Naive thymus-derived CD8-positive, alpha-beta T cell (primary cell): ENCODE measurements around the gene PACS2. TPM values are rescaled to one million over a fixed set of nuclear protein-coding genes. Genes with fewer than 3 reads are reported as not detected.

Source experiments
- ATAC-seq, 2 donors: fragments of 150-1000 bp; cut with Tn5 transposase in 1 of 2; sonication (Bioruptor Pico), chemical (Tn5 transposase) in 1 of 2; 1 replicate in 1 of 2; 2 replicates in 1 of 2; pipeline ENCODE4 v1.10.0; 2021; ENCODE audit warnings: mild to moderate bottlenecking in 2 of 2, moderate library complexity in 2 of 2
- POLR2A ChIA-PET: fragments of 350-600 bp; sonication (Branson Sonifier 250); formaldehyde crosslinking; loops from one replicate; lab custom pipeline; 2021; ENCODE audit warnings: antibody characterized with exemption; lab: Charles Lee
- DNase-seq, 10 donors: peaks; one replicate each; pipeline versions ENCODE4 v3.0.0 to v3.0.0-alpha.2; 2020 to 2022
- H3K27ac Mint-ChIP-seq, 10 donors: one replicate each; pipeline ENCODE4 v1.8.0; 2020 to 2022; ENCODE audit warnings: mild to moderate bottlenecking in 10 of 10, mixed read lengths in 10 of 10, moderate library complexity in 4 of 10, inconsistent platforms in 1 of 10
- H3K27me3 Mint-ChIP-seq, 5 donors: one replicate each; pipeline ENCODE4 v1.8.0; 2021 to 2022; ENCODE audit warnings: mixed read lengths in 5 of 5
- H3K36me3 Mint-ChIP-seq, 3 donors: one replicate each; pipeline ENCODE4 v1.8.0; 2020 to 2022; ENCODE audit warnings: mixed read lengths in 3 of 3, mild to moderate bottlenecking in 2 of 3, inconsistent platforms in 1 of 3
- H3K4me1 Mint-ChIP-seq, 4 donors: one replicate each; pipeline ENCODE4 v1.8.0; 2021 to 2022; ENCODE audit warnings: mixed read lengths in 4 of 4
- H3K4me3 Mint-ChIP-seq, 10 donors: one replicate each; pipeline ENCODE4 v1.8.0; 2020 to 2022; ENCODE audit warnings: mild to moderate bottlenecking in 10 of 10, mixed read lengths in 10 of 10, moderate library complexity in 6 of 10, inconsistent platforms in 1 of 10
- H3K9me3 Mint-ChIP-seq, 9 donors: one replicate each; pipeline ENCODE4 v1.8.0; 2020 to 2022; ENCODE audit warnings: mixed read lengths in 9 of 9, mild to moderate bottlenecking in 3 of 9, inconsistent platforms in 1 of 9, moderate library complexity in 1 of 9
- polyA plus RNA-seq, 3 donors: library from polyadenylated mRNA; unstranded; fragments of 300-500 nt; fragmentation: Illumina TruSeq; gene quantifications; one replicate each; pipeline ENCODE4 v1.2.3, GENCODE V29; 2021
- total RNA-seq, 8 experiments: library from RNA in 2 of 8; stranded (reverse) in 2 of 8; gene quantifications; one replicate each; pipeline ENCODE4 v1.2.3 and lab custom pipeline; 2021 to 2026

The PACS2 gene
- total and polyA plus RNA-seq, 5 experiments from 2014 or later, result 1.7 to 82.1 (median 6.1) TPM

DNA sequence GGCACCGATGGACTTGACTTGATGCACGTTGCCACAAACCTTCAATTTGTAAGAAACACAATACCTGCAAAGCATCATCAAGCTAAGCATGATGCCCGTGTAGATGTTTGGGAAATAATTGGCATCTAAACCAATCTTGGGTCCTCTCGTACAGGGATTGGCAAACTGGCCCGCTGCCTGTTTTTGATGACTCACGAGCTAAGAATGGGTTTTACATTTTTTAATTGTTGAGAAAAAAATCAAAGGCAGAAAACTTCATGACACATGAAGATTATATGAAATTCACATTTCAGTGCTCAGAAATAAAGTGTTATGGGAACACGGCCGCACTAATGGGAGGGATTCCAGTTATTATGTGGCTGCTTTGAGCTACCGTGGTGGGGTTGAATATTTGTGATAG is 116.0 kb downstream of the PACS2 start:
- H3K27ac Mint-ChIP-seq, result no peak overlapping the region

DNA sequence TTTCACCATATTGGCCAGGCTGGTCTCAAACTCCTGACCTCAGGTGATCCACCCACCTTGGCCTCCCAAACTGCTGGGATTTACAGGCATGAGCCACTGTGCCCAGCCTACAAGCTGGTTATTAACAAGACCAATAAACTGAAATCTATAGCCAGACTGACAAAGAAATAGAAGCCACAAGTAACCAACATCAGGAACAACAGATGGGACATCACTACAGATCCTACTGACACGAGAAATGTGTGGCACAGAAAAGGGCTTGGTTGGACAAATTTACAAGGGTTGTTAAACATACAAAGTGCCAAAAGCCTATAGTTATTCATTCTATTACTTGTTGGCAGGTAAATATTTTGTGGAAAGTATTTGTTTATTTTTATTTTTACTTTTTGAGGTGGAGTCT is 116.7 kb downstream of the PACS2 start:
- peak overlapping the region in 1 of 10 donors; percentile 9 for H3K27ac Mint-ChIP-seq
- H3K4me1 Mint-ChIP-seq, result peaks cover 10 to 31% (median 25%) of the 10 kb centered on the region in 4 donors
- POLR2A ChIA-PET, result no interaction called here
- peaks cover 0 to 2% (median 0%) of the 10 kb centered on the region in 9 donors for H3K9me3 Mint-ChIP-seq
- no peak overlapping the region for H3K4me3 Mint-ChIP-seq
- peaks cover 4 to 23% (median 7%) of the 10 kb centered on the region in 3 donors for H3K36me3 Mint-ChIP-seq
- no peak for DNase-seq
- no peak for ATAC-seq
- no peaks in the 10 kb centered on the region for H3K27me3 Mint-ChIP-seq

More for the DNA sequence above, 116.0 kb downstream of the PACS2 start:
- ATAC-seq, result no peak
- H3K27me3 Mint-ChIP-seq, result no peaks in the 10 kb centered on the region
- POLR2A ChIA-PET, result no interaction called here
- H3K4me1 Mint-ChIP-seq, result peaks cover 7 to 25% (median 20%) of the 10 kb centered on the region in 4 donors
- no peak overlapping the region for H3K4me3 Mint-ChIP-seq
- no peak for DNase-seq
- peaks cover 4 to 23% (median 12%) of the 10 kb centered on the region in 3 donors for H3K36me3 Mint-ChIP-seq
- peaks cover 0 to 2% (median 0%) of the 10 kb centered on the region in 9 donors for H3K9me3 Mint-ChIP-seq

DNA sequence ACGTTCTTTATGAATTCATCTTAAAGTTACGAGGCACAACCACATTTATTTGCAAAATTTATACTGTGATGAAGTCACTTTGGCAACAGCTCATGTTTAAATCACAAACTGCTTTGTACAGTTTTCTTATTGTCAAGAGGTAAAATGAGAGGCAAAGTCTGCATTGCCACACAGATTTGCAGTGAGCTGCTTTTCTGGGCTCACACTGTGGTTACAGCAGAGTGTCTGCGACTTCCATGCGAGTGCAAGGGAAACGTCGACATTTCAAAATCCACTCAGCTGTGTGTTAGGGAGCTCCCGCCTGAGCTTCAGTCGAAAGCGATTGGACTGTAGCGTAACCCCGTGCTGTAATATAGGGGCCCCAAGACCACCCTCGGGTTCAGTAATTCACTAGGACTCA is 118.1 kb downstream of the PACS2 start:
- POLR2A ChIA-PET, result no interaction called here
- Mint-ChIP-seq H3K4me3 (no peak overlapping the region), H3K27me3 (no peaks in the 10 kb centered on the region), H3K36me3 (peaks cover 4 to 13% (median 7%) of the 10 kb centered on the region in 3 donors), H3K27ac (no peak overlapping the region), H3K4me1 (peaks cover 6 to 29% (median 18%) of the 10 kb centered on the region in 4 donors), H3K9me3 (peaks cover 0 to 2% (median 0%) of the 10 kb centered on the region in 9 donors)
- no peak for ATAC-seq
- no peak for DNase-seq

DNA sequence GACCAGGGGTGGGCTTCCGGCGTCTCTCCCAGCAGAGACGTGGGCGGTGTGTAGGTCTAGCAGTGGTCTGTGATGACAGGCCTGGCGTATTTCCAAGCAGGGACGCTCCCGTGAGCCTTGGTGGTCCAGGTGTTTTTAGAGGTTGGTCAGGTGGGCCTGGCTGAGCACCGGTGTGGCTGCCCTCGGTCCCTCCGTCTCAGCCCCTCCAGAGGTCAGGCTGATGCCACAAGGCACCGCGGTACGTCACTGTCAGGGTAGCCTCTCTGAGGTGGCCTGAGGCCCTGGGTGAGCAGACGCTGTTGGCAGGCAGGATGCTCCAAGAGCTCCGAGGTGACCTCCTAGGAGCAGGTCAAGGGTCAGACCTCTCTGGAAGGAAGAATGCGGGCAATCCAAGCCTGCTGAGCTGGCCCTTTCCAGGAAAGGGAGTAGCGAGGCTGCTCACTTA is 118.6 kb downstream of the PACS2 start:
- no peak overlapping the region for H3K4me3 Mint-ChIP-seq
- peaks cover 6 to 29% (median 17%) of the 10 kb centered on the region in 4 donors for H3K4me1 Mint-ChIP-seq
- H3K9me3 Mint-ChIP-seq, result peaks cover 0 to 2% (median 0%) of the 10 kb centered on the region in 9 donors
- H3K36me3 Mint-ChIP-seq, result peaks cover 4 to 13% (median 7%) of the 10 kb centered on the region in 3 donors
- ATAC-seq (no peak), DNase-seq (no peak)
- no peak overlapping the region for H3K27ac Mint-ChIP-seq
- H3K27me3 Mint-ChIP-seq, result no peaks in the 10 kb centered on the region
- POLR2A ChIA-PET, result no interaction called here

DNA sequence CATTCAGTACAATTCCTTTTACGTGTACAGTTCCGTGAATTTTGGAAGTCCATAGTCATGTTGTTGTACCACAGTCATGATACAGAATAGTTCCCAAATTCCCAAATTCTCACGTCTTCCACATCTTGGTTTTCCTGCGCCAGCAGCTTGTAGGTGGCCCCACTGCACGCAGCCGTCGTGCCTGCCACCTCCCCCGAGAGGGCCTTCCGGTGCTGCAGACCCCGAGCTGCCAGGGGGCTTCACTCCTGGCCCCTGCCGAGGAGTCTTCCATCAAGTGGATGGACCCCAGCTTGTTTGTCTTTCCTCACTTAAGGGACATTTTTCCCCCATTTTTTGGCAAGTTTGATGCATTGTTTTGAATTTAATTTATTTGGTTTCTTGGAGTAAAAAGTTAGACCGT is 121.9 kb downstream of the PACS2 start:
- POLR2A ChIA-PET, result no interaction called here
- DNase-seq (no peak), ATAC-seq (no peak)
- Mint-ChIP-seq H3K9me3 (no peaks in the 10 kb centered on the region), H3K4me3 (no peak overlapping the region), H3K27ac (peak overlapping the region in 1 of 10 donors; percentile 48), H3K4me1 (peaks cover 6 to 21% (median 15%) of the 10 kb centered on the region in 4 donors), H3K27me3 (no peaks in the 10 kb centered on the region), H3K36me3 (no peaks in the 10 kb centered on the region)

DNA sequence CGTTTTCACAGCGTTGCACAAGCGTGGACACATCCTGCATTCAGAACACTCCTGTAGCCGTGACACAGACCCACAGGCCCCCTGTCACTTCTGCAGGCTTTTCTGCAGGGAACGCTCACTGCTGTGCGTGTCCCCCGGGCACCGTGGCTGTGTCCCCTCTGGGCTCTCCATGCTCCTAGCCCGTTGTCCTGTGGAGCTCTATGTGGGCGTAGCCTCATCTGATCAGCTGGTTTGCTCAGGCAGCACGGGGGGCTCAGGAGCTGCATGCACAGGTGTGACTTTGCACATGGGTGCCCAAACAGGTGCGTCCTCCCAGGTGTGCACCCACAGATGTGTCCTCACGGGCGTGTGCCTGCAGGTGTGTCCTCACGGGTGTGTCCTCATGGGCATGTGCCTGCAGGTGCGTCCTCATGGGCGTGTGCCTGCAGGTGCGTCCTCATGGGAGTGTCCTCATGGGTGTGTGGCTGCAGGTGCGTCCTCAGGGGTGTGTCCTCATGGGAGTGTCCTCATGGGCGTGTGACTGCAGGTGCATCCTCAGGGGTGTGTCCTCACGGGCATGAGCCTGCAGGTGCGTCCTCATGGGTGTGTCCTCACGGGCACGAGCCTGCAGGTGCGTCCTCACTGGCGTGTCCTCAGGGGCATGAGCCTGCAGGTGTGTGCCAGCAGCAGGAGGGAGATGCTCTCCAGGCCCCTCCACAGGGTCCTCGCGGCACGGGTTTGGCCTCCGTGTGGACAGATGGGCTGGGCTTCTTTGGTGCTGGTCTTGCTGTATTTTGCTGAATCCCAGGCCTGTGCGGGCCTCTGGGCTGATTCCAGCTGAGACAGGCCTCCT is 122.6 kb downstream of the PACS2 start:
- no peaks in the 10 kb centered on the region for H3K27me3 Mint-ChIP-seq
- H3K4me1 Mint-ChIP-seq, result peaks cover 9 to 25% (median 16%) of the 10 kb centered on the region in 4 donors
- POLR2A ChIA-PET, result interaction anchor here (0.5 kb wide), 1 partner anchor 1344 kb away, joined by 3 read pairs; no protein-coding TSS in a partner anchor
- H3K27ac Mint-ChIP-seq, result no peak overlapping the region
- no peak for DNase-seq
- ATAC-seq, result no peak
- peaks cover 0 to 4% (median 3%) of the 10 kb centered on the region in 3 donors for H3K36me3 Mint-ChIP-seq
- H3K9me3 Mint-ChIP-seq, result no peaks in the 10 kb centered on the region
- no peak overlapping the region for H3K4me3 Mint-ChIP-seq

DNA sequence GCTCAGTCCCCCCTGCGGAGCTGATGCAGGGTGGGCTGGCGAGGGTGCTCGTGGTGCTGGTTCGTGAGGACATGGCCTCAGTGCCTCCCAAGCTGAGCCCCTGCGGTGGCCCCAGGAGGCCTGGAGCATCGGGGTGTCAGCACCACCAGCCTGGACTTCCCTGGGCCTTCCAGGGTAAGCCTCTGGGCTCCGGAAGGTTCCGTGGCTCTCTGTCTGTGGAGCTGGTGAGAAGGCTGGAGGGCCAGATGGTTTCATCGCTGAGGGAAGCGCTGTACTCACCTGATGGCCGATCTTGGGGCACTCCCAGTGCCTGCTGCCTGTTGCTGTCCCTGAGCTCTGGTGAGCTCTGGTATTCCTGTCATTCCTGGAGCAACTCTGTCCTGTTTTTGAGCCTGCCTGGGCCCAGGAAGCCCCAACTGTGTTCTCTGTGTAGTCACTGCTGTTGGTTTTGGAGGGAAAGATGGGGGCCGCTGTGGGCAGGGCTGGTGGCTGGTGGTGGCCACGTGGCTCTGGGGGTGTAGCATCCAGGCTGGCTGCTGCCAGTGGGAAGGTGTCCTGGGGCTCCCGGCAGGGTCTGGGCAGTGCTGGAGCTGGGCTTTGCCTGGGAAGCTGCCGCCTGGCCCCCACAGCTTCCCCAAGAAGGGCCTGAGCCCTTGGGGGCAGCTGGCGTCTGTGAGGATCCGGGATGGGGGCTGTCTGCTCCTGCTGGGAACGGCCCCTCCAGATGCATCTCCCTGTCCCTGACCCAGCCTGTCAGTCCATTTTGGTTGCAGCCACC is 123.4 kb downstream of the PACS2 start:
- Mint-ChIP-seq H3K4me1 (peaks cover 9 to 26% (median 16%) of the 10 kb centered on the region in 4 donors), H3K36me3 (peaks cover 0 to 4% (median 3%) of the 10 kb centered on the region in 3 donors), H3K9me3 (no peaks in the 10 kb centered on the region), H3K27ac (no peak overlapping the region), H3K4me3 (no peak overlapping the region), H3K27me3 (no peaks in the 10 kb centered on the region)
- ATAC-seq (no peak), DNase-seq (no peak)
- POLR2A ChIA-PET, result no interaction called here

DNA sequence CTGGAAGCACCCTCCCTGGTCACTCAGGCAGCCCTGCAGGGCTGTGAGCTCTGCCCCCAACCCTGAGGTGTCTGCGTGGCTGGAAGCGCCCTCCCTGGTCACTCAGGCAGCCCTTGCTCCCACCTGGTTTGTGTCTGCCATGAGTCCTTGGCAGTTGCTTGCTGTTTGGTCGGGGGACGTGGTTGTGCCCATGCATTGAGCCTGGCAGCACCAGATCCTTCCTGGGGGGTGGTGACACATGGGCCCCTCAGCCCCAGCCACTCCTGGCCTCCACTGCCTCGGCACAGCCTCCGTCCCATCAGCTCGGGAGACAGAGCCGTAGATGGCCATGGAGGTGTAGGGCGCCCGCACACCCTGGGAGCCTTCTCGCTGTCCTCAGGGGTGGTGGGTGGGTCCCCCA is 124.6 kb downstream of the PACS2 start:
- POLR2A ChIA-PET, result interaction anchor here (1.5 kb wide), 1 partner anchor 28 kb away, joined by 3 read pairs; no protein-coding TSS in a partner anchor
- DNase-seq, result no peak
- H3K9me3 Mint-ChIP-seq, result no peaks in the 10 kb centered on the region
- no peak for ATAC-seq
- H3K4me1 Mint-ChIP-seq, result peaks cover 9 to 24% (median 15%) of the 10 kb centered on the region in 4 donors
- H3K36me3 Mint-ChIP-seq, result peaks cover 0 to 4% (median 3%) of the 10 kb centered on the region in 3 donors
- H3K27me3 Mint-ChIP-seq, result no peaks in the 10 kb centered on the region
- no peak overlapping the region for H3K4me3 Mint-ChIP-seq
- H3K27ac Mint-ChIP-seq, result no peak overlapping the region

DNA sequence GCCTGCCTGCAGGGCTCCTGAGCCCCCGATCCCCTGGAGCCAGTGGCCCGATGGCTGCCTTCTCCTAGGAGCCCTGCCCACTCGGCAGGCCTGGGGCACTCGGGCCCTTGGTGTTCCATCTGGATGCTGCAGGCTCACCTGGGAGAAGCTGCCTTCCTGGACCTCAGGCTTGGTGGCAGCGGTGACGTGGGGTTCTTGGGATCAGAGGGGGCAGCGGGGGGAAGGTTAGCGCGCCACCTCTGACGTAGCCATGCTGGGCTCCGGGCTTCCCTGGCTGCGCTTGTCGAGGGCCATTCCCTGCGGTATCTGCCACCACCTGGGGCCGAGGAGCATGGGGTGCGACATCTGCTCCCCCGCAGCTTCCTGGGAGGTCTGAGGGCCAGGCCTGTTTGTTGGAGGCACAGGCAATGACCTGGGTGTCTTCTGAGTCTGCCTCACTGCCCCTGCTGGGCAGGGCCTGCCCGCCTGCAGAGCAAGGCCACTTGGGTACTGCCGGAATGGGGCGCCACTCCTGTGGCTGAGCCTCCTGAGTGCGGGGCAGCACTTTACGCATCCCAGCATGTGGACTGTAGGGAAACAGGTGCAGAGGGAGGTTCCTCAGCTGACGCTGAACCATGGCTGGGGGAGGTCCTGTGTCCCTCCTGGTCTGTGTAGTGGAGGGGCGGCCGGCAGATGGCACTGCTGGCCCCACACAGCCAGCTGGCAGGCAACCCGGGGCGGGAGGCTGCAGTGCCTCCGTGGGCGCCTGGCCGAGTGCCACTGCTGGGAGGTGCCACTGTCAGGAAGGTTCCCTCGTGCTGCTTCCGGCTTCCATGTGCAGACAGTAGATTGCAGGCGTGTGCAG is 125.4 kb downstream of the PACS2 start:
- ATAC-seq (no peak), DNase-seq (peak in 1 of 10 donors; percentile 54)
- Mint-ChIP-seq H3K27me3 (no peaks in the 10 kb centered on the region), H3K27ac (peak overlapping the region in 1 of 10 donors; percentile 24), H3K4me3 (no peak overlapping the region), H3K9me3 (no peaks in the 10 kb centered on the region), H3K36me3 (peaks cover 0 to 4% (median 3%) of the 10 kb centered on the region in 3 donors), H3K4me1 (peaks cover 9 to 21% (median 11%) of the 10 kb centered on the region in 4 donors)
- POLR2A ChIA-PET, result interaction anchor here (1.5 kb wide), 1 partner anchor 29 kb away, joined by 3 read pairs; no protein-coding TSS in a partner anchor

DNA sequence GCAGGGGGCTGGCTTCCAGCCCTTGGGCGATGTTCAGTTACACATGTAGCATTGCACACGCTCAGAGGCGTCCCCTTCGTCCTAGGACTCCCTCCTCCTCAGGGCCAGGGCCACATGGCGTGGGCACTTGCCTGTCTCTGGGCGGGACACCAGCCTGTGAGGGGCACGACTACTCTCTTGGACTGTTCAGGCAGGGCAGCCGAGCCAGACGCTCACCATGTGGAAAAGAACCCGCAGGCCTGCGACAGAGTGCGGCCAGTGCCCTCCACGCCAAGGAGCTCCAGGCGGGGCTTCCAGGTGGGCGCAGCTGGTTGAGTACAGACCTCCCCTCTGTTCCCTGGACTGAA is 126.0 kb downstream of the PACS2 start:
- Mint-ChIP-seq H3K36me3 (peaks cover 0 to 4% (median 3%) of the 10 kb centered on the region in 3 donors), H3K27ac (peak overlapping the region in 1 of 10 donors; percentile 24), H3K27me3 (no peaks in the 10 kb centered on the region), H3K4me3 (no peak overlapping the region), H3K4me1 (peaks cover 6 to 18% (median 8%) of the 10 kb centered on the region in 4 donors), H3K9me3 (no peaks in the 10 kb centered on the region)
- ATAC-seq, result no peak
- POLR2A ChIA-PET, result interaction anchor here (1.5 kb wide), 1 partner anchor 29 kb away, joined by 3 read pairs; no protein-coding TSS in a partner anchor
- DNase-seq, result no peak

DNA sequence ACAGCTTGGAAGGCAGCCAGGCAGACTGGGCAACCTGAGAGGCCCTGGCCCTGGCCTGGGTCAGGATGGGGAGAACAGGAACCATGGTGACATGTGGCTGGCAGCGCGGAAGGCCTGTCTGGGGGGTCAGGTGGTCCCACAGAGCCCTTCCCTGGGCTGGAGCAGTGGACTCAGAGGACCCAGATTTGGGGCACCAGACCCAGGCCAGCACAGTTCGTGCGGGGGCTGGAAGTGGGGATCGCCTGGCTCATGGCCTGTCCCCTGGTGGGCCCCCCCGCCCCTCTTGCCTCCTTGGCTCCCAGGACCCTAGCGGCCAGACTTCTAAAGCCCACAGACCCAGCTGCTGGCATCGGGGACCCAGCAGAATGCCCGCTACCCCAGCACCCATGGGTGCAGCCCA is 126.4 kb downstream of the PACS2 start:
- H3K27ac Mint-ChIP-seq, result no peak overlapping the region
- H3K4me3 Mint-ChIP-seq, result no peak overlapping the region
- H3K36me3 Mint-ChIP-seq, result peaks cover 0 to 4% (median 3%) of the 10 kb centered on the region in 3 donors
- H3K27me3 Mint-ChIP-seq, result no peaks in the 10 kb centered on the region
- ATAC-seq, result no peak
- peaks cover 5 to 13% (median 6%) of the 10 kb centered on the region in 4 donors for H3K4me1 Mint-ChIP-seq
- no peaks in the 10 kb centered on the region for H3K9me3 Mint-ChIP-seq
- POLR2A ChIA-PET, result no interaction called here
- DNase-seq, result no peak

DNA sequence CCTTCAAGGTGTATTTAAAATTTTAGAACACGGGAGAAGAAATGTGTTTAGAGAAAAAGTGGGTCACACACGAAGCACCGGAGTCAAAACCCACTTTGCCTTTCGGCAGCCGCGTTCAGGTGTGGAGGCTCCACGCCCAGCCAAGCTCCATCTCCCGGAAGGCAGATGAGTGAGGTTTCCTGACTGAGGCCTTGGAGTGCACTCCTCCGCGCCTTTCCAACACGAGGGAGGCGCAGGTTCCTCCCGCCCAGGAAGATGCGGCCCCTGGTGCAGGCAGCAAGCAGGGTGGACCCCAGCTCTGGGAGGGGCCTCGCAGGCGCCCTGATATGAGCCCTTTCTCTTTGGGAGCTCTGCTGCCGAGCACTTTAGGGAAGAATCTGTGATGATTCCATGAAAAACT is 127.6 kb downstream of the PACS2 start:
- Mint-ChIP-seq H3K9me3 (no peaks in the 10 kb centered on the region), H3K27me3 (no peaks in the 10 kb centered on the region), H3K4me3 (peak overlapping the region in 1 of 10 donors; percentile 36), H3K4me1 (peaks cover 0 to 7% (median 4%) of the 10 kb centered on the region in 4 donors), H3K27ac (no peak overlapping the region), H3K36me3 (peaks cover 0 to 4% (median 3%) of the 10 kb centered on the region in 3 donors)
- ATAC-seq (no peak), DNase-seq (peak in 1 of 10 donors; percentile 24)
- POLR2A ChIA-PET, result no interaction called here
